ENCODE data around the gene PPP1CB.

DNA sequence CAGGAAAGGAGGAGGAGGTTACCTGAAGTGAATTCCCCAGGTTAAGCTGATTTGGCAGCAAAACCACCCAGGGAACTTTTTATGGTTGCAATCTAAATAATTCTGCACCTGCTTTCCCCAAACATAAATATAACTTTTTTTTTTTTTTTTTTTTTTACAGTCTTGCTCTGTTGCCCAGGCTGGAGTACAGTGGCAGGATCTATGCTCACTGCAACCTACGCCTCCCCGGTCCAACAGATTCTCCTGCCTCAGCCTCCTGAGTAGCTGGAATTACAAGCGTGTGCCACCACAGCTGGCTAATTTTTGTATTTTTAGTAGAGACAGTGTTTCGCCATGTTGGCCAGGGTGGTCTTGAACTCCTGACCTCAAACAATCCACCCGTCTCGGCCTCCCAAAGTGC is 16.1 kb upstream of the PPP1CB start:
- TF ChIP-seq, protein P1, sequence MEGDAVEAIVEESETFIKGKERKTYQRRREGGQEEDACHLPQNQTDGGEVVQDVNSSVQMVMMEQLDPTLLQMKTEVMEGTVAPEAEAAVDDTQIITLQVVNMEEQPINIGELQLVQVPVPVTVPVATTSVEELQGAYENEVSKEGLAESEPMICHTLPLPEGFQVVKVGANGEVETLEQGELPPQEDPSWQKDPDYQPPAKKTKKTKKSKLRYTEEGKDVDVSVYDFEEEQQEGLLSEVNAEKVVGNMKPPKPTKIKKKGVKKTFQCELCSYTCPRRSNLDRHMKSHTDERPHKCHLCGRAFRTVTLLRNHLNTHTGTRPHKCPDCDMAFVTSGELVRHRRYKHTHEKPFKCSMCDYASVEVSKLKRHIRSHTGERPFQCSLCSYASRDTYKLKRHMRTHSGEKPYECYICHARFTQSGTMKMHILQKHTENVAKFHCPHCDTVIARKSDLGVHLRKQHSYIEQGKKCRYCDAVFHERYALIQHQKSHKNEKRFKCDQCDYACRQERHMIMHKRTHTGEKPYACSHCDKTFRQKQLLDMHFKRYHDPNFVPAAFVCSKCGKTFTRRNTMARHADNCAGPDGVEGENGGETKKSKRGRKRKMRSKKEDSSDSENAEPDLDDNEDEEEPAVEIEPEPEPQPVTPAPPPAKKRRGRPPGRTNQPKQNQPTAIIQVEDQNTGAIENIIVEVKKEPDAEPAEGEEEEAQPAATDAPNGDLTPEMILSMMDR (IDR thresholded peaks at IDR 0.05; ENCODE audit: low read depth, low read length, poor library complexity, severe bottlenecking), result no peak
- TF ChIP-seq EZH2phosphoT487 (IDR thresholded peaks at IDR 0.05; ENCODE audit: borderline replicate concordance, low read length), result no peak

Data from DOHH2 (cell line).